GM18909 (cell line): Measurements from ENCODE around the gene RP2.

Experiments used
- ATAC-seq: cut with Tn5 transposase; IDR thresholded peaks from one replicate; pipeline ENCODE4 v1.9.1; 2021; ENCODE audit warnings: mild to moderate bottlenecking; ENCODE audit not compliant: unreplicated experiment, poor library complexity

Gene RP2

DNA sequence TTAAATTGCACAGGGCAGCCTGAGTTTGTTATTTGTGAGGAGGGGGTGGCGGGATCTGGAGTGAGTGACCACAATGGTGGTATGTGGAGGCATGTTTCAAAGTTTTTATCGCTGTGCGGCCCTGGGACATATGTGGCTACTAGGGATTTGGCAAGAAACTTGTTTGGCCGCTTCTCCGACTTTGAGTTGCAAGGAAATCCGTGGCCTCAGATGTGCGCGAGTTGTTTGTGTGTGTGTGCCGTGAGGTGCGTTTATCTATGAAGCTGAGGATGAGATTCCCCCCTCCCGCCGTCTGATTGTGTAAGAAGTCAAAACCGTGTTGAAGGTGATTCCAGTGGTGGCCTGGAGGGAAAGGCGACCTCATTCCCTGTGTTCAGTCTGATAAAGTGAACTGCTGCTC lies 76.8 kb downstream of the RP2 start:
- ATAC-seq, result no peak

DNA sequence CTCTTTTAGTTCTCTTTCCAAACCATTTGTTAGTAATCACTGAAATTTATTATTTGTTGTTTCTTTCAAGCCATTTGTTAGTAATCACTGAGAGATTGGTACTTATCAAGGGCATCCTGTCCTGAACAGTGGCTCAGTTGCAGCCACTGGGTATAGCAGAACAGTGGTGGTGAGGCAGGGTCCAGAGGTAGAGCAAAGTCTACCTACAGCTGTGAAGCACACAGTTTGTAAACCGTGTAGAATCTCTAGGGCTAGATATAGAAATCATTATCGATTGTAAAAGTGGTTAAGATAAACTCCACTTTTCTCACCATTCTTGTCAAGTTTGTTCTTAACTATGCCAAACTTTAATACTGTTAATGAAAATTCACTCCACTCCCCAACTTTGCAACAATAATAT lies 79.4 kb downstream of the RP2 start:
- no peak for ATAC-seq

DNA sequence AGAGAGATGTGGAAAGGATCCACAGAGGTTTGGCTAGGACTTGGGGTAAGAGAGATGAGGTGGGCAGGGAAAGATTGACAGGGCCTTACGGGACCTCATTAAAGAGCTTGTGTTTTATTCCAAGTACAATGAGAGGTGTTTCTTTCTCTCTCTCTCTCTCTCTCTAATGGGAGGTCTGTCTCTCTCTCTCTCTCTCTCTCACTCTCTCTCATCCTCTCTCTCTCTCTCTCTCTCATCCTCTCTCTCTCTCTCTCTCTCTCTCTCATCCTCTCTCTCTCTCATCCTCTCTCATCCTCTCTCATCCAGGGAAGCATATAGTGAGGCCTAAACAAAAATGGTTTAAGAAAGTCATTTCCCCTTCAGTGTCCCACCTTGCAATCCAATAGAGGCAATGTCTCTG lies 80.8 kb downstream of the RP2 start:
- ATAC-seq, result no peak

DNA sequence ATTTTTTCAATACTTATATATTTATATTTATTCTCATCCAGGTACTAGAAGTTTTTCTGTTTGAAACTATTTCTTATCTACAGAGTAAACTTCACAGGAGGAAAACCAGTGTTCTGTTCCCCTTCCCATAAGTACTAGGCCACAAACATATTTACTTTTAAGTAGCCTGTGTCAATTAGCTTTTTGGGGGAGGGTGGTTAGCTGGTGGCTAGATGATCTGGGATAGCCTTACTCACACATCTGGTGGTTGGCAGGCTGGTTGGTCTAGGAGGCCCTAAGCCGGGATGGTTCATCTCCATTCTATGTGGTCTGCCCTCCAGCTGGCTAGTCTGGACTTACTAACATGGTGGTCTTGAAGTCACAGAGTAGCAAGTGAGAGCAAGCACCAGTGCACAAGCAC lies 81.6 kb downstream of the RP2 start:
- ATAC-seq, result no peak

- no peak for ATAC-seq
Observed at GRCh38 chrX:46920235-46920634, 83.4 kb downstream of the RP2 start.

- ATAC-seq, result no peak
Observed at GRCh38 chrX:46922611-46923010, 85.8 kb downstream of the RP2 start.

- ATAC-seq, result no peak
Observed at GRCh38 chrX:46927718-46928117, 90.9 kb downstream of the RP2 start.

DNA sequence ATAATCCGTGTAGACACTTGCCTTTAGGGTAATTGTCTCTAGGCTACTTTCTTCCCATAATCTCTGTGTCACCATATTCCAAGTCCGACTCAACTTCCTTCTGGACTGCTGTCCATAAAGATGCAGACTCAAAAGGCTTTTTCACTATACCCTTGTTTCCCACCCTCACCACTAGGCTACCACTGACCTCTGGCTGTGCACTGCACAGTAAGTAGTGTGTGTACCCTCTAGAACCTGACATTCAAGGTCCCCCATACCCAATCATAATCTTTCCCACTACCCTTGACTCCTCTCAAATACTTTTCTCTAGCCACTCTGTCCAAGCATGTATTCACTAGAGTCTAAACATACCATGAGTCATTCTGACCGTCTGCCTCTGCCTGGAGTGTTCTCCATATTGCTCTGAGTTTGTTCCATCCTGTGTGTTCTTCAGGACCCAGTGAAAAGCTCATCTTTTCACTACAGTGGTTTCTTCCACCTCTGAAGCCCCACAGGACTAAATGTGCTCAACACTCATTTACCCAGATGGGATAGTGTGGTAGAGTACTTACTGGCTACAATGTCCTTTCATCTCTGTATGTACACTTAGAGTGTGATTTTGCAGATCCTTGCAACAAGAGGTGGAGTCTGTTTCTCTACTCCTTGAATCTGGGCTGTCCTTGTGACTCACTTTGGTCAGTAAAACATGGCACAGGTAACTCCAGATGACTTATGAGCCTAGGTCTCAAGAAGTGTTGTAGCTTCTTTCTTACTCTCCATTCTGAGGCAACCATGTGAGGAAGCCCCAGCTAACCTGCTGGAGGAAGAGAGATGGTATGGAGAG lies 92.8 kb downstream of the RP2 start:
- no peak for ATAC-seq
